ENCODE results near the gene CHURC1.

DNA sequence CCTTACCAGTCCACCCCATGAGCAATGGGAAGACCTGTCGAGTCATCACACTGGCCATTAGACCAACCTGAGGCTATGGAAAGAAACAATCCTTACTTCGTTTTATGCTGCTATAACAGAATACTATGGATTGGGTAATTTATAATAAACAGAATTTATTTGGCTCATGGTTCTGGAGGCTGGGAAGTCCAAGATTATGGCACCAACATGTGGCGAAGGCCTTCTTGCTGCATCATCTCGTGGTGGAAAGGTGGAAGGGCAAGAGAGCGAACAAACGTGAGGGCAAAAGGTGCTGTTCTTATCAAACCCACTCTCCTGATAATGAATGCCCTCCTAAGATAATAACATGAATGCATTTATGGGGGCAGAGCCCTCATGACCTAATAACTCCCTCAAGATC is 24.9 kb upstream of the CHURC1 start:
- TF ChIP-seq, protein P1, sequence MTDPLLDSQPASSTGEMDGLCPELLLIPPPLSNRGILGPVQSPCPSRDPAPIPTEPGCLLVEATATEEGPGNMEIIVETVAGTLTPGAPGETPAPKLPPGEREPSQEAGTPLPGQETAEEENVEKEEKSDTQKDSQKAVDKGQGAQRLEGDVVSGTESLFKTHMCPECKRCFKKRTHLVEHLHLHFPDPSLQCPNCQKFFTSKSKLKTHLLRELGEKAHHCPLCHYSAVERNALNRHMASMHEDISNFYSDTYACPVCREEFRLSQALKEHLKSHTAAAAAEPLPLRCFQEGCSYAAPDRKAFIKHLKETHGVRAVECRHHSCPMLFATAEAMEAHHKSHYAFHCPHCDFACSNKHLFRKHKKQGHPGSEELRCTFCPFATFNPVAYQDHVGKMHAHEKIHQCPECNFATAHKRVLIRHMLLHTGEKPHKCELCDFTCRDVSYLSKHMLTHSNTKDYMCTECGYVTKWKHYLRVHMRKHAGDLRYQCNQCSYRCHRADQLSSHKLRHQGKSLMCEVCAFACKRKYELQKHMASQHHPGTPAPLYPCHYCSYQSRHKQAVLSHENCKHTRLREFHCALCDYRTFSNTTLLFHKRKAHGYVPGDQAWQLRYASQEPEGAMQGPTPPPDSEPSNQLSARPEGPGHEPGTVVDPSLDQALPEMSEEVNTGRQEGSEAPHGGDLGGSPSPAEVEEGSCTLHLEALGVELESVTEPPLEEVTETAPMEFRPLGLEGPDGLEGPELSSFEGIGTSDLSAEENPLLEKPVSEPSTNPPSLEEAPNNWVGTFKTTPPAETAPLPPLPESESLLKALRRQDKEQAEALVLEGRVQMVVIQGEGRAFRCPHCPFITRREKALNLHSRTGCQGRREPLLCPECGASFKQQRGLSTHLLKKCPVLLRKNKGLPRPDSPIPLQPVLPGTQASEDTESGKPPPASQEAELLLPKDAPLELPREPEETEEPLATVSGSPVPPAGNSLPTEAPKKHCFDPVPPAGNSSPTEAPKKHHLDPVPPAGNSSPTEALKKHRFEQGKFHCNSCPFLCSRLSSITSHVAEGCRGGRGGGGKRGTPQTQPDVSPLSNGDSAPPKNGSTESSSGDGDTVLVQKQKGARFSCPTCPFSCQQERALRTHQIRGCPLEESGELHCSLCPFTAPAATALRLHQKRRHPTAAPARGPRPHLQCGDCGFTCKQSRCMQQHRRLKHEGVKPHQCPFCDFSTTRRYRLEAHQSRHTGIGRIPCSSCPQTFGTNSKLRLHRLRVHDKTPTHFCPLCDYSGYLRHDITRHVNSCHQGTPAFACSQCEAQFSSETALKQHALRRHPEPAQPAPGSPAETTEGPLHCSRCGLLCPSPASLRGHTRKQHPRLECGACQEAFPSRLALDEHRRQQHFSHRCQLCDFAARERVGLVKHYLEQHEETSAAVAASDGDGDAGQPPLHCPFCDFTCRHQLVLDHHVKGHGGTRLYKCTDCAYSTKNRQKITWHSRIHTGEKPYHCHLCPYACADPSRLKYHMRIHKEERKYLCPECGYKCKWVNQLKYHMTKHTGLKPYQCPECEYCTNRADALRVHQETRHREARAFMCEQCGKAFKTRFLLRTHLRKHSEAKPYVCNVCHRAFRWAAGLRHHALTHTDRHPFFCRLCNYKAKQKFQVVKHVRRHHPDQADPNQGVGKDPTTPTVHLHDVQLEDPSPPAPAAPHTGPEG (CRISPR knock-in tag; IDR thresholded peaks at IDR 0.05), result no peak
- TF ChIP-seq, protein P2, sequence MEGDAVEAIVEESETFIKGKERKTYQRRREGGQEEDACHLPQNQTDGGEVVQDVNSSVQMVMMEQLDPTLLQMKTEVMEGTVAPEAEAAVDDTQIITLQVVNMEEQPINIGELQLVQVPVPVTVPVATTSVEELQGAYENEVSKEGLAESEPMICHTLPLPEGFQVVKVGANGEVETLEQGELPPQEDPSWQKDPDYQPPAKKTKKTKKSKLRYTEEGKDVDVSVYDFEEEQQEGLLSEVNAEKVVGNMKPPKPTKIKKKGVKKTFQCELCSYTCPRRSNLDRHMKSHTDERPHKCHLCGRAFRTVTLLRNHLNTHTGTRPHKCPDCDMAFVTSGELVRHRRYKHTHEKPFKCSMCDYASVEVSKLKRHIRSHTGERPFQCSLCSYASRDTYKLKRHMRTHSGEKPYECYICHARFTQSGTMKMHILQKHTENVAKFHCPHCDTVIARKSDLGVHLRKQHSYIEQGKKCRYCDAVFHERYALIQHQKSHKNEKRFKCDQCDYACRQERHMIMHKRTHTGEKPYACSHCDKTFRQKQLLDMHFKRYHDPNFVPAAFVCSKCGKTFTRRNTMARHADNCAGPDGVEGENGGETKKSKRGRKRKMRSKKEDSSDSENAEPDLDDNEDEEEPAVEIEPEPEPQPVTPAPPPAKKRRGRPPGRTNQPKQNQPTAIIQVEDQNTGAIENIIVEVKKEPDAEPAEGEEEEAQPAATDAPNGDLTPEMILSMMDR (CRISPR knock-in tag; IDR thresholded peaks at IDR 0.05), result no peak
- no peak for TF ChIP-seq ZNF431 (CRISPR knock-in tag; IDR thresholded peaks at IDR 0.05; ENCODE audit: borderline replicate concordance, low read depth)
- no peak for TF ChIP-seq ZNF3 (CRISPR knock-in tag; IDR thresholded peaks at IDR 0.05)
- no peak for TF ChIP-seq ZNF501 (CRISPR knock-in tag; IDR thresholded peaks at IDR 0.05)
- TF ChIP-seq MAFF (IDR thresholded peaks at IDR 0.05; ENCODE audit: low read depth, low read length), result no peak
